COR-L47 (cell line): Measurements from ENCODE around the gene OPALIN.

Experiments used
- DNase-seq: peaks from one replicate; lab custom pipeline; 2025; lab: John Stamatoyannopoulos, UW

OPALIN gene, protein sequence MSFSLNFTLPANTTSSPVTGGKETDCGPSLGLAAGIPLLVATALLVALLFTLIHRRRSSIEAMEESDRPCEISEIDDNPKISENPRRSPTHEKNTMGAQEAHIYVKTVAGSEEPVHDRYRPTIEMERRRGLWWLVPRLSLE

DNA sequence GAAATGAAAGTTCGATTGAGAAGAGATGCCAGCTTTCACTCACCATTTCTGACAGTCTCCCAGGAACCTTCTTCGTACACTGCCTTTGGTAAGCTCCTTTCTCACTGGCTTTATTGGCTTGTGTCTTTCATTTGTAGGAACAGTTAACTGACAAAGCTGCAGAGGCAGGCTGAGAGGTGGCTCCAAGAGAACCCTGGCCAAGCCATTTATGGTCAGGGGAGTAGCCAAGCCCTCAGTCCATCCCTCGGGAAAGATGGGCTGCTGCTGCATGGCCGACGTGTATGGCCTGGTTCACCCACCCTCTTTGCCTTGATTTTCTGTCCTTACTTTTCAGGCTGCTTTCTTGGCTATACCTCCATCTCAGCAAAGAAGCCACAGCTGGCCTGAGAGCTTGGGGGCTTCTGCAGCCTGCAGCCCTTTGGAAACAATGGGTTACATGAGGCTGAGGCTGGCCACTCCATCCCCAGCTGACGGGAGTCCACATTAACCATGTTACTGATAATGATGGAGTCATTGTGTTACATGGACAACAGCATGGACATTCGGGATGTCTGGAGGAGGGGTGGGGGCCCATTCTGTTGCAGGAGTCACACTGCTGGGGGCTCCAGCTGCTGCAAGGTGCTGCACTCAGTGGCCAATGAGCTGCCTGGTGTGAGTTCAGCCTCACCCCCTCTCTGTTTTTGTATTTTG lies at the start of gene OPALIN:
TSS of gene OPALIN (minus strand) at position 152 of the 690 bp plus-strand sequence. CDS start at position 46, 106 bp downstream.
- no peak for DNase-seq

DNA sequence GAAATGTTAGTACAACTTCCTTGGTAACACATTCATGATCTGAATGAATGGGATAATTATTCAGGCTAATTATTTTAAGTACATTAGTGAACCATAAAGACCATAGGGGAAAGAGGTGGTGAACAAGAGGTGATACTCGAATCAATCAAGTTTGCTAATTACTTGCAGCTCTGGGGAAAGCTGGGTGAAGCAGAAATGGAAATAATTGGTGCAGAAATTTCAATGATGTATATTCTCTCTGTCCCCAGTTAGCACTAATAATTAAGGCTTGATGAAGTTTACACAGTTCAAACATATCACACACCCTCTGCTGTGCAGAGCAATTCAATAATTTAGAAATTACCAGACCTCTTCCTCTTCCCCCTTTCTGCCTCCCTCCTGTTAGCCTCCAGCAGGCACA lies 49.4 kb upstream of the OPALIN start:
- DNase-seq = no peak

DNA sequence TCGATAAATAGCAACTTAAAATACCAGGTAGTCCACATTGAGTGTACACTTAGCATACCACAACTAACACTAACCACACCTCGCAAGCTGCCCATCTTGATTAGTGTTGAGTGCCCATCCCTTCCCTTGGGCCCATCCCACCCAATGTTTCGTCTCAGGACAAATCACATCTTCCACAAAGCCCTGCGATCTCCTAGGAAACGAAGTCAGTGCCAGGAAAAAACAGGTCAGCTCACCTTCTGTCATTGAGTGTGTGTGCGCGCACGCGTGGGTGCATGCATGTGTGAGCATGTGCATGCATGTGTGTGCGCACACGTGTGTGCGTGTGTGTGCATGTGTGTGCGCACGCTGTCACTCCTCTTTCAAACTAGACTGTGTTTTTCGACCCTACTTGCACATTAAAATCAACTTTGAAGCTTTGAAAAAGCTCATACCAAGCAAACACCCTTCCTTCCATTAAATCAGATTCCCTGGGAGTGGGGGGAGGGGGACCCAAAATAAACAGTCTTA lies 48.8 kb upstream of the OPALIN start:
- no peak for DNase-seq

DNA sequence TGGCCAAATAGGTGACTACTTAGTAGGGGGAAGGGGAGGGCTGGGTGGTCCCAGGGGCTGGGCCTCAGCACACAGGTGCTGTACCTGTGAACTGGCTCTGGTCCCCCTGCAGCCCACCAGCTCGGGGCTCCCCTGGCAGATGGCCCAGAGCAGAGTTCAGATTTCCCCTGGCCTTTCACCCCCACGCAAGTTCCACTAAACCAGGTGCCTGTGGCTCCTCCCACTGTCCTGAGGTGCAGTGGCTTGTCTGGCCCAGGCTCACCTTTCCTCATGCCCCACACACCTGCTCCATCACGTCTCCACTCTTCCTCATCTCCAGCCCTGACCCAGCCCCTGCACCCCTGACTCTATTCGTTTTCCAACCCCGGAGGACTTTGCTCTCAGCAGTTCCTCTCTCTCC lies 47.3 kb upstream of the OPALIN start:
- DNase-seq = no peak

DNA sequence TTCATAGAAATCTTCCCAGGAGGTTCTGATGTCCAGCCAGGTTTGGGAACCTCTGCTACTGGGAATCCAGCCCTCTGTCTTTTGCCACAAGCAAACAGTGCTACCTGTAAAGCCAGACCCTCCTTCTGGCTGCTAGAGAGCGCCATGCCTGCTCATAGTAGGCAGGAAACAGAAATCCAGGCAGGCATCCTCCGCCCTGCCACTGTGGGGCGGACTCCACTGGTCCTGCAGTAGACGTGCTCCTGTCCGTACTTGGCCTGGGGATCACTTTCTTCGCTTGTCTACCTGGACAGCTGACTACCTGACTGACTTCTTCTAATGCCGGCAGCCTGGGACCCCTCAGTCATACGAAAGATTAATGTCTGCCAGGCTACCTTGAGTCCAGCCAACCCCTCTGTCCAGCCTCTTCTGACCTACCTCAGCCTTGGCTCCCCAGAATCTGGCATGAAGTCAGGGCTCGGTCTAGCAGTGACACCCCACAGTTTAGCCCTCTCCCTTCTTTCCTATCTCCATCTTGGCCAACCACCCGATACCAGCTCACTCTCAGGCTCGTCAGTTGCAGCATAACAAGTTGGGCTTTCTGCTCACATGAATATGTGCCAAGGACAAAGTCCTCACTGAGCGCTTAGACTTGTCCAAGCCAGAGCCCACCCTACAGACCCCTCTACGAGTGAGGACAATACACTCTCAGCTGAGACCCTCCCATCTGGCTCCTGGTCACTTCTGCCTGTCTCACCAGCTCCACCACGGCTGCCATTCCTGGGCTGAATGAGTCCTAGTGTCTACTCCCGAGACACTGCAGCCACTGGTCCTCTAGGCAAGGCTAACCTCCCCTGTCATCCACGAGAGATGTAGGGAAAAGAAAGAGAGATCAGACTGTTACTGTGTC lies 43.9 kb upstream of the OPALIN start:
- DNase-seq = no peak

DNA sequence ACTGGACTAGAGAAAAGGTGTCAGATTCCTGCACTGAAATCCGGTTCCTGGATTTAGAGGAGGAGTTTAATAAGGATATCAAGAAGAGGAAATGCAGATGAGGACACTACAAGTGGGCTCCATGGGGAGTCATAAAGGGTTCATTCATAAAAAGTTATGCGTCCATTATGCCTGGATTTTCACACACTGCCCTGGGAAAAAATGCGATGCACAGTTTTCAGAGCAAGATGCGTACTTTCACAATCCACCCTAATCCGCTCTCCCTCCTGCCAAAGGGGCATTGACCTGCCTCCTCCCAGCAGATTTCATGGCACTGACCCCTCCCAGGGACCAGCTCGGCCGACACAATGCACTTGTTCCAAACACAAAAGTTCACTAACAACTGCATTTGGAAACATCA lies 42.2 kb upstream of the OPALIN start:
- DNase-seq = no peak

DNA sequence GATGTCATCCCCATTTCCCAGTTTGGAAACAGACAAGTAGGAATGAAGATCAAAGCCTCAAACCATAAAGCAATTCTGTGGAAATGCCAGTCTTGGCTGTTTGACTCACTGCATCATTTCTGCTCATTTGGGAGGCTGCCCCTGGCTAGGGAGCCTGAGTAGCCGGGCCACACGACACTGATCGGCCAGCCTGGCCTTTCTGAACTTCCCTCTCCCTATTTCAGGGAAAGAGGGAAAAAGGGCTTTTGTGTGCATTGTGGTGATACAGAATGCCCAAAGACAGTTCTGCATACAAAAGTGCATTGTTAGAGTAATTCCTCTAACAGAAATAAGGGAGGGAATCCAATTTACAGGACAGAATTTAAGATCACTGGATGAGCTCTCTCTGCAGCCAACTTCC lies 41.7 kb upstream of the OPALIN start:
- no peak for DNase-seq

DNA sequence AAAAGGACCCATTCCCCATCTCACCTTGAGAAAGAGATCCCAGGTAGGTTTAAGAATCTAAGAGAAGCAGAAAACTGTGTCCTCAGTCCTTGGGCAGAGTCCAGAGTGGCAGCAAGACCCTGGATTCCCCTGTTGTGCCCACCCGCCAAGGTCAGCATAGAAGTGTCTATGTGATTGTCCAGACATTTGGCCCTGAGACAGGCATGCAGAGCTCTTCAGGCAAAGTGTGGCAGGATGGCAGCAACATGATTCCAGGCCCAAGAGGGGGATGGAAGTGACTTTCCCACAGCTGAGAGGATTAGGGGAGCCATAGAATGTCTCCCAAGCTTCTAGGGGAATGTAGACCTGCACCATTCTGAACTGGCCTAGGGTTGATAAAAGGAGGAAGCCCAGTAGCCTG lies 39.1 kb upstream of the OPALIN start:
- no peak for DNase-seq

DNA sequence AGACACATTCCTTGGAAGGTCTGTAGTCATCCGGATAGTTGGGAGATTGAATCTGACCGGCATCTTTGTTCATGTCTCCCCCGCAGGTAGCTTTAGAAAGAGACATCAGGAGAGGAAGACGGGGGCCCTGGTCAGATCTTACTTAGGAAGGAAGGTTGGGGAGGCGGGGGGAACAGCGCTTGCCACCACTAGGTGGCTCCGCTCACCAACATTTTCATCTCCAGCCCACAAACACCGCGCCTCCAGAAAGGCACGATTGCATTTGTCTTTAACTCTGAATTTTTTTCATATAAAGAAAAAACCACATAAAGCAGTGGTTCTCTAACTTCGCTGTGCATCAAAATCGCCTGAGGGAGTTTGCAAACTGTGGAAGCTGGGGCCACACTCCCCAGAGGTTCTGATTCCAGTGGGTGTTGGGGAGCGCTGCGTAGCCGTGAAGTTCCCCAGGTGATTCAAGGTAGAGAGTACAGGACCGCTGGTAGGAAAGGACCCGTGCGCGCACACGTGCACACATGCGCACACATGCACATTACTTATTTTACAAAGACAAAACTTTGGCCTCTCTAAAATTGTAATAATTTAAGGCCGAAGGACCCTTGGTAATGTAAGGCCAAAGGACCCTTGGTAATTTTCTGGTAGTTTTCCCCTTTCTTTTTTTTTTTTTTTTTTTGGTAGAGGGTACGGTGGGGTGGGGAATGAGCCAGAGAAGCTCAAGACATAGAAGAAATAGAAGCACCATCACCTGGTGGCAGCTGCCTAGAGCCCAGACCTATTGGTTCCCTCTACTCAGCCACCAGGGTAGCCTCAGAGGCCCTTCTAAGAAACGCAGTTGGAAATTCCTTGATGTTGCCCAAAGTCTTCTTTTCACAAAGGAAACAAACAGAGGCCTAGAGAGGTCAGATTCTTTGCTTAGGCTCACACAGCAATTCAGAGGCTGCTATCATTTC lies 37.4 kb upstream of the OPALIN start:
- no peak for DNase-seq

DNA sequence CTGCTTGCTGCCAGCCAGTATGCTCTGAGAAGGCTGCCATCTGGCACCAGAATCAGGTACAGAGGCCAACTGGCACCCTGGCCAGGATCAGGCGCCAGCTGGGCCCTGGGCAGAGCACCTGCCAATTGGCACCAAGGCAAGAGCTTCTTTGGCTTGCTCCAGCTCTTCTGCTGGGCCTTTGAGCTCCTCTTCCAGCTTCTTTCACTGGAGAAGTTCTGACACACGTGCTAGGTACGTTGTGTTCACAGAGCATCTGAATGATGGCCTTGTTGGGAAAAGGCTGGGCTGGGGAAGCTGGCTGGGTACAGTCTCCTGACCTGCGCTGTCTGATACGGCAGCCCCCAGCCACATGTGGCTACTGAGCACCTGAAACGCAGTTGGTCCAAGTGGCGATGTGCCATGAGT lies 31.7 kb upstream of the OPALIN start:
- no peak for DNase-seq

DNA sequence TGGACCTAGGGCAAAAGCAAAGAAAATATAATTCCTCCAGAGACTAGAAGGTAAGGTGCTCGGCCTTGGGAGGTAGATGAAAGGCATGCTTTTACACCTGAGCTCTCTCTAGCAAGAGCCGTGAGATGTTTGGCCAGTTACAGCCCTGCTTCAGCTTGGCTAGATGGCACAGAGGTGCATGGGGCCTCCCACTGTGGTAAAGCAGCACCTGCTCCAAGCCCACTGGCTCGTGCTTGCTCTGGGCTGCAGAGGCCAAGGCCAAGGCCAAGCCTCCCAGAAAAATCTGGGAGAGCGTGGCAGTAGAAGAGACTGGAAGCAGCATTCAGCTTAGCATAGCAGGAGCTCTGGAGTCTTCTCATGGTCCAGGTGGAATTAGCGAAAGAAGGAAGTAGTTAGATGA lies 31.0 kb upstream of the OPALIN start:
- DNase-seq = no peak

DNA sequence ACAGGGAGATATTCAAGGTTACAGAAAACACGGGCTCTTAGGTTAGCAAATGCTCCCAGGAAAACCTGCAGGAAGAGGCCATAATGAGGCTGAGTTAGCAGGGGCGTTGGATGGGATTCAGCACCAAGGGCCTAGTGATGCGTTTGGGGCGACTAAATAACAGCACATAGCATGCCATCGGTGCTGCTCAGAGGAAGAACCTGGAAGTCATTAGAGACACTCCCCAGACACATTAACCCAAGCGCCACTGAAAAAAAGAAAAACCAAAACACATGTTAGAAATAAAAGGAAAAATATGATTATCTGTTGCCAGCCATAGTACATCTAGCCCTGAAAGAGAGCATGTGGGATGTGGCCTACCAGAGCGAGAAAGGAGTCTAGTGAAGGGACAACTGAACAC lies 28.8 kb upstream of the OPALIN start:
- no peak for DNase-seq

DNA sequence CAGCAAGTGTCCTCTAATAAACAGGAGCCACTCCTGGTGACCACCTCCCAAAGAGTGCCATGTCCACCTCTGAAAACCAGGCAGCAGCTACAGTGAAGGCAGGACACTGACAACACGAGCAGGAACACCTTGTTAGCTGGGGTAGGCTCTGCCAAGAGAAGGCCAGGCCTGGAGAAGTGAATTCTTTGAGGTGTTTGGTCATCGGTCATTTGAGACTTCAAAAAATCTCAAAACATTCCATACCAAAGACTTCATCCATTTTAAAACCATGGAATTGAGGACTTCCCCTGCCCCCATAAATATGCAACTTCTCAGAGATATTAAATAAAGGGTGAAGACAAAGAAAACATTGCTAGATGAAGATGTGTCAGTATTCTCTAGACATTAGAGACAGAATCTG lies 28.4 kb upstream of the OPALIN start:
- no peak for DNase-seq

DNA sequence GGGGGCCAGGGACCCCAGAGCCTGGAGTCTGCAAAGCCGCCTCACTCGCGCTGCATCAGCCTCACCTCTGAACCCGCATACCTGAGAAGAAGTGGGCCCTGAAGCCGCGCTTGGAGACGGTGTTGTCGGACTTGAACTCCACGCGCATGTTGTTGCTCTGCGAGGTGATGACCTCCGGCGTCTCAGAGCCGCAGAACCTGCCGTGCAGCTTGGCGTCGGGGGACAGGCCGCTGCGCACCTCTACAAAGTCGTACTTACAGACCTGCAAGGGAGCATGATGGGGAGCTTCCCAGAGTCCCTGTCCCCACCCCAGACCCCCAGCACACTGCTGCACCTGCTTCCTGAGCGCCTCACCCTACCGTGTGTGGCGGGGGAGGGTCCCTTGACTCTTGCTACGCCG lies 25.7 kb upstream of the OPALIN start:
- DNase-seq = no peak

DNA sequence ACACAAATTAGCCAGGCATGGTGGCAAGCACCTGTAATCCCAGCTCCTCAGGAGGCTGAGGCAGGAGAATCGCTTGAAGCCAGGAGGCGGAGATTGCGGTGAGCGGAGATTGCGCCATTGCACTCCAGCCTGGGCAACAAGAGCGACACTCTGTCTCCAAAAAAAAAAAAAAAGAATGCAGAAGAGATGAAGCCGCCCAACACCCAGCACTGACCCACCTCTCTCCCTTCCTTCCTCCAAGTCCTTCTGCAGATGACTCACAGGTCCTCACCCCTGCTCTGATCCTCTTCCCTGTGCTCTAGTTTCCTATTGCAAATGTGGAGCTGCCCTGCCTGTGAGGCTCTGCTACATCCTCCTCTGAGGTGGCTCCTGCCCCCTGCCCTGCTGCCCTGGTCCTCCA lies 22.0 kb upstream of the OPALIN start:
- DNase-seq = no peak

DNA sequence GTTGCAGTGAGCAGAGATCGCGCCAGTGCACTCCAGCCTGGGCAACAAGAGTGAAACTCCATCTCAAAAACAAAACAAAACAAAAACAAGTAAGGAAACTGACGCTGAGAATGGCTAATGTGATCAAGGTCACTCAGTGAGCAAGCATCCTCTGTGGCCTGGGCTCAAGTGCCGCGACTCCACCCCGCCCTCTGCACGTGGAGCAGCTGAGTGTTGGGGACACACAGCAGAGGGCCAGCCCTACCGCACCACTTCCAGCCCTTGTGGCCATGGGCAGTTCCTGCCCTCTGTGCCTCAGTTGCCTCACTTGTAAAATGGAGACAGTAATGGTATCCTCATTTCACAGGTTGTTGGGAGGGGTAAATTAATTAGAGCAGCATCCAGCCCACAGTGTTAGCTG lies 21.0 kb upstream of the OPALIN start:
- DNase-seq = no peak

DNA sequence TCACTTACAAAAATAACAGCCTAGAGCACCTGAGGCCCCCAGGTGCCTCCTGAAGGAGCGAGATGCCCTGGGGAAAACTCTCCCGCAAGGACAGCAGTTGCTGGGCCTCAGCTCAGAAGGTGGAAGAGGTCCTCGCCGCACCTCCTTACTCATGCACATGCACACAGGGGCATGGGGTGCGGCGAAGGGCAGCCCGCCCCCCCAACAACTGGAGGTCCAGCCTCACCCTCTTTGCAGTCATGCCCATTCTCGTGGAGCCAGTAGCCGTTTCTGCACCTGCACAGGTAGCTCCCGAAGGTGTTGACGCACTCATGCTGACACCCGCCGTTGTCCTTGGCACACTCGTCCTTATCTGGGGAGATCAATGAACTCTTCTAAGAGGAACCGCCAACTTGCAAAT lies 19.9 kb upstream of the OPALIN start:
- no peak for DNase-seq

DNA sequence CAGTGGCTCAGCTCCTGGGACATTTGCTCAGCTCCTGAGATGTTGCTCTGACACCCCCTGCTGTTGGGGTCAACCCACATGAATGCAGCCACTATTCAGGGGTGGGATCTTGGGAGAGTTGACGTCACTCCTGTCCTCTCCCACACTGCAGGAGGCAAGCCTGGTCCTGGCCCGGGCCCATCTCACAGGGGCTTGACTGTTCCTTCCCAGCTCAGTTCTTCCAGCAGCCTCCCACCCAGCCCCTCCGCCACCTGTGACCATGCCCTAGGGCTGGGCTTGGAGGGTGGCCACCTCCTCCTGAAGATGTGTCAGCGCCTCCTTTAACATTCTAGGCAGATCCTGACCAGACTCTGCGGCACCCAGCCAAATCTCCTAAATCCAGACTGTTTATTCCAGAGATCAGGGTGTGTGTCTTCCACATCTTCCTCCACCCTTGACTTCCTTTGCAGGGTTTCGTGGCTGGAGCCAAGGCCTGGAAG lies 19.1 kb upstream of the OPALIN start:
- no peak for DNase-seq

DNA sequence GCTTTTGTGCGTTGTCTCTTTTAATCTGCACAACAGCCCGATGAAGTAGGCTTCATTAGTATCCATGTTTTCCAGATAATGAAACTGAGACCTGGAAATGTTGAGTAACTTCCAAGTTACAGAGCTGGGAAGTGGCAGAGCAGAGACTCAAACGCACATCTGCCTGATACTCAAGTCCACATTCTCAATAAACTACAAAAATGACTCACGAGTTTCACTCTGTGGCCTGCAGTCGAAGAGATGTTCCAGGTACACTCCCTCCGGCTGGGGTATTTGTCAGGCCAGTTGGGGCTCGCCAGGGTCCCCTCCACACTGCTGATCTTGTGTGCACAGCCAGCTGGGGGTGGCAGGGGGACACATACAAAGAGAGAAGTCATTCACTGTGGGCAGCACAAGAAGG lies 17.7 kb upstream of the OPALIN start:
- no peak for DNase-seq

DNA sequence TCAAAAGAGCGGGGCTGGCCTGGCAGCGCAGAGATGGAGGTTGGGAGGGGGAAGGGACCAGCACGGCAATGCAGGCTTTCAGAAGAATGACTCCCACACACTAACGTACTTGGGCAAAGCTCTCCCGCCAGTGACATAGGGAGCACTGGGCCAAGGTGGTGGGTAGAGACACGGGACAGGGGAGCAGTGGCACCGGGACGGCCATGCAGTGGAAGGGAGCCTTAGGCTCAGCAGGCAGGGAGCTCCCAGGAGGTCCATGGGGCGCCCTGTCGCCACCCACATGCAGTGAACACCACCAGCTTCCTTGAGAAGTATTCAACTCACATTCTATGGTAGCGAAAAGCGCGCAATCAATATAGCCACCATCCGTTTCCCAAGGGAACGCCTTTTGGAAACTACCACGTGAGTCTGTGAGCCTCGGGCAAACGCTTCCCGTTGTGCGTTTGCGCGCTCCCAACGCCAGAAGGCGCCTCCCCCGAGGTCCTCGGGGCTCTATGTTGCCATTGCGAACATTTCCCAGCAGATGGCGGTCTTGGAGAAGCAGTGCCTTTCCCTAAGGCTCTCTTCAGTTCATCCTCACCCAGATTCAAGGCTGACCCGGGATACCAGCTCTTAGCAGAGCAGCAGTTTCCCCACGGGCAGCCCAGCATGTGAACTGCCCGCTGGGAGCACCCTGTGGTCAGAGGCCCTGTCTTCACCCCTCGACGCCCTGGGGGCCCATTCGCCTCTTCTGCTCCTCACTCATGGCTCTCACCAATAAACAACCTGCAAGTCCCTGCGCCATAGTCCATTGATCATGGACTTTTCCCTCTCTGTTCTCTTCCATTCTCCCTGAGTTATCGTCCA lies 16.4 kb upstream of the OPALIN start:
- peak; percentile 55 for DNase-seq

DNA sequence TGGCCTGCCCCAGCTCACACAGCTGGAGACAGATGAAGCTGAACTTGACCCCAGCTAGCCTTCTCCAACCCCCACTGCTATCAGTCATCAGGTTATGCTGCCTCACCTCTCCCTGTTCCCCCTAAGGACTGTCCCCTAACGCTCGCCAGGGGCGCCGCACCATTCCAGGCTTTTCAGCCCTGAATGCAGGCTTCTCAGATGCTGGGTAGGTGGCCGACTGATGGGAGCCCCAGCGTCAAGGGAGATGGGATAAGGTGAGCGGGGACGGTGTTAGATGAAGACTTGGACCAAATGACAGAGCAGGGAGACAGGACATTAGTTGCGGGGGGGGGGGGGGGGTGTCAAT lies 15.8 kb upstream of the OPALIN start:
- no peak for DNase-seq
